Measurements from ENCODE around the gene MYORG.
"Not testable (repeated sequence)": the region's sequence is repeated elsewhere in the genome, so short reads cannot be mapped to it uniquely, and the experiment has no call there.

MYORG gene

GRCh38 chr9:34368796-34369195 lies 7.9 kb downstream of the MYORG start:
- DNase-seq (ENCODE audit: low read depth in 2 of 2), result not testable (repeated sequence)

- not testable (repeated sequence) for DNase-seq (ENCODE audit: low read depth in 2 of 2)
These were observed 8.8 kb downstream of the MYORG start for GRCh38 chr9:34367751-34368410.

- no peak for DNase-seq (ENCODE audit: low read depth in 2 of 2)
These were observed 10.3 kb downstream of the MYORG start for GRCh38 chr9:34366365-34366764.

GRCh38 chr9:34365282-34365681 lies 11.4 kb downstream of the MYORG start:
- no peak for DNase-seq (ENCODE audit: low read depth in 2 of 2)

GRCh38 chr9:34363619-34364351 lies 12.9 kb downstream of the MYORG start:
- DNase-seq (ENCODE audit: low read depth in 2 of 2), result no peak

- no peak for DNase-seq (ENCODE audit: low read depth in 2 of 2)
These were observed 14.0 kb downstream of the MYORG start for GRCh38 chr9:34362614-34363214.

- not testable (repeated sequence) for DNase-seq (ENCODE audit: low read depth in 2 of 2)
These were observed 23.7 kb downstream of the MYORG start for GRCh38 chr9:34352957-34353356.

GRCh38 chr9:34352122-34352652 lies 24.5 kb downstream of the MYORG start:
- not testable (repeated sequence) for DNase-seq (ENCODE audit: low read depth in 2 of 2)

- DNase-seq (ENCODE audit: low read depth in 2 of 2), result no peak
These were observed 27.4 kb downstream of the MYORG start for GRCh38 chr9:34349324-34349723.

- no peak for DNase-seq (ENCODE audit: low read depth in 2 of 2)
These were observed 28.9 kb downstream of the MYORG start for GRCh38 chr9:34347800-34348158.

GRCh38 chr9:34346873-34347799 lies 29.6 kb downstream of the MYORG start:
- no peak for DNase-seq (ENCODE audit: low read depth in 2 of 2)

GRCh38 chr9:34343605-34344004 lies 33.1 kb downstream of the MYORG start:
- no peak for DNase-seq (ENCODE audit: low read depth in 2 of 2)

GRCh38 chr9:34343090-34343489 lies 33.6 kb downstream of the MYORG start:
- no peak for DNase-seq (ENCODE audit: low read depth in 2 of 2)

GRCh38 chr9:34341659-34342295 lies 34.9 kb downstream of the MYORG start:
- no peak for DNase-seq (ENCODE audit: low read depth in 2 of 2)

GRCh38 chr9:34338665-34339385 lies 37.9 kb downstream of the MYORG start:
- no peak for DNase-seq (ENCODE audit: low read depth in 2 of 2)

- DNase-seq (ENCODE audit: low read depth in 2 of 2), result not testable (repeated sequence)
These were observed 38.6 kb downstream of the MYORG start for GRCh38 chr9:34338079-34338478.

- no peak for DNase-seq (ENCODE audit: low read depth in 2 of 2)
These were observed 39.3 kb downstream of the MYORG start for GRCh38 chr9:34337403-34337802.

GRCh38 chr9:34335376-34335775 lies 41.3 kb downstream of the MYORG start:
- no peak for DNase-seq (ENCODE audit: low read depth in 2 of 2)

- no peak for DNase-seq (ENCODE audit: low read depth in 2 of 2)
These were observed 41.8 kb downstream of the MYORG start for GRCh38 chr9:34334916-34335315.

- no peak for DNase-seq (ENCODE audit: low read depth in 2 of 2)
These were observed 42.3 kb downstream of the MYORG start for GRCh38 chr9:34334337-34334824.
